HepG2 (cell line): ENCODE measurements around the gene ZBBX. TPM values are rescaled to one million over a fixed set of nuclear protein-coding genes. Genes with fewer than 3 reads are reported as not detected.

Experiments
- ATAC-seq: fragments of 200-7000 bp; cut with Tn5 transposase; 3 replicates; pipeline ENCODE4 v1.9.1; 2020; ENCODE audit warnings: mild to moderate bottlenecking, moderate library complexity
- BruUV-seq: library from RNA; stranded (reverse); fragments of 400-500 nt; replicated peaks from 2 replicates; lab custom pipeline; 2021; lab: Mats Ljungman, UMichigan
- CTCF ChIA-PET: fragments of 300-600 bp; formaldehyde crosslinking; extraction: SDS; loops from one replicate; lab custom pipeline; 2021; ENCODE audit warnings: low total read pairs, inconsistent platforms, low intra/inter-chr PET ratio; lab: Yijun Ruan, JAX
- POLR2A ChIA-PET: fragments of 350-600 bp; sonication (Branson Sonifier 250); formaldehyde crosslinking; loops from one replicate; lab custom pipeline; 2020; ENCODE audit warnings: antibody characterized with exemption, inconsistent platforms; lab: Yijun Ruan, JAX
- DNase-seq: peaks from one replicate; pipeline ENCODE4 v3.0.0-alpha.2; 2015; ENCODE audit warnings: low spot score
- FAIRE-seq: peaks from 3 replicates; lab custom pipeline; 2011; peaks lifted over from hg19 to GRCh38; lab: Jason Lieb, UNC
- H2AFZ ChIP-seq: one replicate; pipeline ENCODE4 v1.6.1; 2011; ENCODE audit warnings: low read length, inconsistent platforms
- H3K27ac ChIP-seq: fragments of 300-600 bp; 3 replicates; pipeline ENCODE4 v1.8.0; 2011; ENCODE audit warnings: mixed run types, mild to moderate bottlenecking, mixed read lengths, low read length, inconsistent platforms; ENCODE audit not compliant: insufficient read depth; ENCODE audit errors: extremely low read length
- H3K27me3 ChIP-seq, 2 experiments: fragments of 200-600 bp in 1 of 2; 2 replicates in 1 of 2; 3 replicates in 1 of 2; pipeline versions ENCODE4 v1.6.0 to v1.8.0; 2011; ENCODE audit warnings: low read length in 2 of 2, mild to moderate bottlenecking in 2 of 2, moderate library complexity in 2 of 2, inconsistent platforms in 1 of 2; ENCODE audit not compliant: insufficient read depth in 2 of 2, control insufficient read depth in 1 of 2
- H3K36me3 ChIP-seq, 2 experiments: fragments of 200-600 bp in 1 of 2; replicated peaks in 1 of 2; 2 replicates in 1 of 2; 3 replicates in 1 of 2; pipeline versions ENCODE4 v1.5.1 to v1.8.0; 2011; ENCODE audit warnings: low read length in 2 of 2, inconsistent platforms in 1 of 2; ENCODE audit not compliant: insufficient read depth in 2 of 2, control insufficient read depth in 1 of 2
- H3K4me1 ChIP-seq: 2 replicates; pipeline ENCODE4 v1.5.1; 2012; ENCODE audit warnings: low read length, inconsistent platforms; ENCODE audit not compliant: insufficient read depth
- H3K4me2 ChIP-seq: 2 replicates; pipeline ENCODE4 v1.6.0; 2011; ENCODE audit warnings: low read depth, low read length, inconsistent platforms
- H3K4me3 ChIP-seq, 3 experiments: fragments of 200-600 bp in 1 of 3; sonication (generic), shearing (Covaris generic) in 1 of 3; replicated peaks in 1 of 3; 2 replicates each; pipeline ENCODE4 v1.5.1; 2011 to 2016; ENCODE audit warnings: low read length in 3 of 3, inconsistent platforms in 2 of 3, low read depth in 2 of 3, mild to moderate bottlenecking in 2 of 3, control low read depth in 1 of 3, mixed read lengths in 1 of 3; ENCODE audit not compliant: insufficient read depth in 1 of 3
- H3K79me2 ChIP-seq: one replicate; pipeline ENCODE4 v1.6.1; 2011; ENCODE audit warnings: low read length, inconsistent platforms; ENCODE audit not compliant: insufficient read depth
- H3K9ac ChIP-seq: 2 replicates; pipeline ENCODE4 v1.6.0; 2011; ENCODE audit warnings: mild to moderate bottlenecking, low read depth, low read length, inconsistent platforms; ENCODE audit not compliant: insufficient read depth
- H3K9me3 ChIP-seq: 2 replicates; pipeline ENCODE4 v1.5.1; 2012; ENCODE audit warnings: mild to moderate bottlenecking, low read length
- H4K20me1 ChIP-seq: 2 replicates; pipeline ENCODE4 v1.6.0; 2011; ENCODE audit warnings: inconsistent platforms, mild to moderate bottlenecking, low read length, moderate library complexity; ENCODE audit not compliant: insufficient read depth
- GATA4 ChIP-seq: sonication (generic); IDR thresholded peaks from 2 replicates; pipeline ENCODE4 v1.6.1; 2016; ENCODE audit warnings: antibody characterized with exemption, low read depth, borderline replicate concordance
- HOXD1 ChIP-seq: sonication (generic); formaldehyde crosslinking; IDR thresholded peaks from 2 replicates; pipeline ENCODE4 v1.5.0; 2020; ENCODE audit warnings: missing genetic modification reagents
- U2AF2 ChIP-seq: fragments of 200-400 bp; formaldehyde crosslinking; IDR thresholded peaks from 2 replicates; pipeline ENCODE4 v1.6.1; 2017; ENCODE audit warnings: low read depth, mild to moderate bottlenecking, low read length
- ZNF367 ChIP-seq: sonication (generic); formaldehyde crosslinking; IDR thresholded peaks from 2 replicates; pipeline ENCODE4 v1.4.0; 2020; ENCODE audit warnings: missing genetic modification reagents, borderline replicate concordance
- WGBS: methylation state at CpG from one replicate; pipeline ENCODE4 v1.1.6; 2017; ENCODE audit warnings: low lambda C conversion rate; 5-methylcytosine and 5-hydroxymethylcytosine counted together
- in situ Hi-C: cut with HindIII; loops from 2 replicates; pipeline ENCODE4 v1.10.0; 2017; ENCODE audit warnings: low pct_unique_long_range_greater_than_20kb; ENCODE audit not compliant: extremely low pct_ligation_motif_present
- intact Hi-C: fragments of 100-400 bp; cut with micrococcal nuclease; formaldehyde crosslinking; loops from one replicate; pipeline ENCODE4 v1.10.0; 2022; ENCODE audit not compliant: unreplicated experiment
- polyA plus RNA-seq, 8 experiments: library from polyadenylated mRNA; depleted of rRNA in 3 of 8; stranded (reverse) in 7 of 8; unstranded in 1 of 8; fragments of >200 nt; fragmentation: Illumina TruSeq in 4 of 8; extraction: Trizol in 4 of 8; gene quantifications; 2 replicates each; pipeline versions ENCODE4 v1.2.1 to v1.2.3, GENCODE V29; 2011 to 2016; ENCODE audit warnings: low read depth in 4 of 8, missing spikeins in 1 of 8, mixed read lengths in 1 of 8; ENCODE audit not compliant: insufficient read depth in 1 of 8
- total RNA-seq, 5 experiments: library from RNA; depleted of rRNA; stranded (reverse); fragments of >200 nt; fragmentation: Illumina TruSeq; extraction: Trizol; gene quantifications; 2 replicates each; pipeline ENCODE4 v1.2.3, GENCODE V29; 2016; ENCODE audit warnings: low read depth in 1 of 5
- TF ChIP-seq, protein P1 (sequence below): IDR thresholded peaks from 2 replicates; pipeline ENCODE4 v1.6.1; 2012; ENCODE audit warnings: low read length, improper control_type of control experiment
- TF ChIP-seq, protein P2 (sequence below): sonication (generic); formaldehyde crosslinking; IDR thresholded peaks from 2 replicates; pipeline ENCODE4 v1.5.1; 2020; ENCODE audit warnings: mild to moderate bottlenecking, missing genetic modification reagents

ZBBX gene
- total and polyA plus RNA-seq, 2 of the 13 experiments (the other 11 are each of a cell fraction or from before 2014, with no cell fraction given), result not detected

DNA sequence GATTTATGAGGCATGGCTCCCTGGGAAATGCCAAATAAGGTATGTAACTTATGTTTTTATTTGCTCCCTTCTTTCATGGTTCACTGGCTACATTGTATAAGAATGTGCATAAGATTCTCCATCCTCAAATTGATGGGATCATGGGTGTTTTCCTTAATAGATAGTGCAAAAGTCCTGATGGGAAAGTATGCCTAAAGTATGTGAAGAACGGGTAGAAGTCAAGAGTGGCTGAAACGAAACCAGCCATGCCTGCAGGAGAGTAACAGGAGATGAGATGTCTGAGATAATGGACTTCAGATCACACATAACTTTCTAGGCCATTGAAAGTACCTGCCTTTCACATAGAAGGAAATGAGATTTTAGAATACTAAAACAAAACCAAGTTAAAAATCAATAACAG, 56.5 kb downstream of the ZBBX start:
- ChIA-PET CTCF (no interaction called here), POLR2A (no interaction called here)
- H3K27ac ChIP-seq, result no peak overlapping the region
- H3K79me2 ChIP-seq, result no peaks in the 10 kb centered on the region
- WGBS, result 0% methylated on average over 2 of the region's 2 CpGs
- intact Hi-C loops (no loop called here), in situ Hi-C loops (no loop called here)
- no peaks in the 10 kb centered on the region for H3K9me3 ChIP-seq
- DNase-seq (no peak), ATAC-seq (no peak), FAIRE-seq (no peak)
- H3K27me3 ChIP-seq, result no peaks in the 10 kb centered on the region
- H3K9ac ChIP-seq, result no peak overlapping the region
- no peak overlapping the region for H2AFZ ChIP-seq
- TF ChIP-seq U2AF2 (no peak), HOXD1 (CRISPR knock-in tag) (no peak), GATA4 (no peak), ZNF367 (no peak)
- TF ChIP-seq, protein P1, sequence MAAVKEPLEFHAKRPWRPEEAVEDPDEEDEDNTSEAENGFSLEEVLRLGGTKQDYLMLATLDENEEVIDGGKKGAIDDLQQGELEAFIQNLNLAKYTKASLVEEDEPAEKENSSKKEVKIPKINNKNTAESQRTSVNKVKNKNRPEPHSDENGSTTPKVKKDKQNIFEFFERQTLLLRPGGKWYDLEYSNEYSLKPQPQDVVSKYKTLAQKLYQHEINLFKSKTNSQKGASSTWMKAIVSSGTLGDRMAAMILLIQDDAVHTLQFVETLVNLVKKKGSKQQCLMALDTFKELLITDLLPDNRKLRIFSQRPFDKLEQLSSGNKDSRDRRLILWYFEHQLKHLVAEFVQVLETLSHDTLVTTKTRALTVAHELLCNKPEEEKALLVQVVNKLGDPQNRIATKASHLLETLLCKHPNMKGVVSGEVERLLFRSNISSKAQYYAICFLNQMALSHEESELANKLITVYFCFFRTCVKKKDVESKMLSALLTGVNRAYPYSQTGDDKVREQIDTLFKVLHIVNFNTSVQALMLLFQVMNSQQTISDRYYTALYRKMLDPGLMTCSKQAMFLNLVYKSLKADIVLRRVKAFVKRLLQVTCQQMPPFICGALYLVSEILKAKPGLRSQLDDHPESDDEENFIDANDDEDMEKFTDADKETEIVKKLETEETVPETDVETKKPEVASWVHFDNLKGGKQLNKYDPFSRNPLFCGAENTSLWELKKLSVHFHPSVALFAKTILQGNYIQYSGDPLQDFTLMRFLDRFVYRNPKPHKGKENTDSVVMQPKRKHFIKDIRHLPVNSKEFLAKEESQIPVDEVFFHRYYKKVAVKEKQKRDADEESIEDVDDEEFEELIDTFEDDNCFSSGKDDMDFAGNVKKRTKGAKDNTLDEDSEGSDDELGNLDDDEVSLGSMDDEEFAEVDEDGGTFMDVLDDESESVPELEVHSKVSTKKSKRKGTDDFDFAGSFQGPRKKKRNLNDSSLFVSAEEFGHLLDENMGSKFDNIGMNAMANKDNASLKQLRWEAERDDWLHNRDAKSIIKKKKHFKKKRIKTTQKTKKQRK, result no peak
- TF ChIP-seq, protein P2, sequence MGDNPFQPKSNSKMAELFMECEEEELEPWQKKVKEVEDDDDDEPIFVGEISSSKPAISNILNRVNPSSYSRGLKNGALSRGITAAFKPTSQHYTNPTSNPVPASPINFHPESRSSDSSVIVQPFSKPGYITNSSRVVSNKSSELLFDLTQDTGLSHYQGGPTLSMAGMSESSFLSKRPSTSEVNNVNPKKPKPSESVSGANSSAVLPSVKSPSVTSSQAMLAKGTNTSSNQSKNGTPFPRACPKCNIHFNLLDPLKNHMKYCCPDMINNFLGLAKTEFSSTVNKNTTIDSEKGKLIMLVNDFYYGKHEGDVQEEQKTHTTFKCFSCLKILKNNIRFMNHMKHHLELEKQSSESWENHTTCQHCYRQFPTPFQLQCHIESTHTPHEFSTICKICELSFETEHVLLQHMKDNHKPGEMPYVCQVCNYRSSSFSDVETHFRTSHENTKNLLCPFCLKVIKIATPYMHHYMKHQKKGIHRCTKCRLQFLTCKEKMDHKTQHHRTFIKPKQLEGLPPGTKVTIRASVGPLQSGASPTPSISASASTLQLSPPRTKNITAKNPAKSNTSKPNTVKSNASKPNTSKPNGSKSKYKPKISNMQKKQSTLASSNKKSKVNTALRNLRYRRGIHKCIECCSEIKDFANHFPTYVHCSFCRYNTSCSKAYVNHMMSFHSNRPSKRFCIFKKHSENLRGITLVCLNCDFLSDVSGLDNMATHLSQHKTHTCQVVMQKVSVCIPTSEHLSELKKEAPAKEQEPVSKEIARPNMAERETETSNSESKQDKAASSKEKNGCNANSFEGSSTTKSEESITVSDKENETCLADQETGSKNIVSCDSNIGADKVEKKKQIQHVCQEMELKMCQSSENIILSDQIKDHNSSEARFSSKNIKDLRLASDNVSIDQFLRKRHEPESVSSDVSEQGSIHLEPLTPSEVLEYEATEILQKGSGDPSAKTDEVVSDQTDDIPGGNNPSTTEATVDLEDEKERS (CRISPR knock-in tag), result no peak
- H4K20me1 ChIP-seq, result no peaks in the 10 kb centered on the region
- H3K36me3 ChIP-seq, result no peaks in the 10 kb centered on the region
- no TSS peak for BruUV-seq
- no peak overlapping the region for H3K4me3 ChIP-seq
- H3K4me1 ChIP-seq, result no peaks in the 10 kb centered on the region
- no peak overlapping the region for H3K4me2 ChIP-seq
